Measurements from ENCODE around the gene TNFRSF21.

DNA sequence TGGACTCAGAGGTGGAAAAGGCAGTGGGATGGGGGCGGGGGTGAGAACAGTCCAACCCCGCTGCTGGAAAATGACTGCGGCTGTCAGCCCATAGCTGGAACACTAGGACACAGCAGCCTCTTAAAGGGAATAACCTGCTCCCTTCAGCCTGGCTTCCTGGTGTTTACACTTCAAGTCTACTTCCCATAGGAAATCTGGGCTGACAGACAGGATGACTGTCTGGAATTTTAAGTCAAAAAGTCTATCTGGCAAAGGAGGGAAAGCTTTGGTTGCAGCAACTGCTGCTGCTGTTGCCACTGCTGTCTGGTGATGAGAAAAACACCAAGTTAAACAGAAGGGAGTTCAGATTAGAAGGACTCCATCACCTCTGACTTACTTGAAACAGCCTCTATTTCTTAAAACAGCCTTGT is 44.9 kb downstream of the TNFRSF21 start:
- no peak for TF ChIP-seq YY1 (IDR thresholded peaks at IDR 0.05; ENCODE audit: low read depth)
- no peak for TF ChIP-seq EP300 (IDR thresholded peaks at IDR 0.05; ENCODE audit: borderline replicate concordance)
- no peak for TF ChIP-seq CREB1 (IDR thresholded peaks at IDR 0.05; ENCODE audit: low read depth)
- TF ChIP-seq TAF1 (IDR thresholded peaks at IDR 0.05; ENCODE audit: low read depth) = no peak
- TF ChIP-seq FOXM1 (IDR thresholded peaks at IDR 0.05; ENCODE audit: borderline replicate concordance, low read depth) = no peak
- TF ChIP-seq NFIC (IDR thresholded peaks at IDR 0.05) = no peak
- TF ChIP-seq, protein P1, sequence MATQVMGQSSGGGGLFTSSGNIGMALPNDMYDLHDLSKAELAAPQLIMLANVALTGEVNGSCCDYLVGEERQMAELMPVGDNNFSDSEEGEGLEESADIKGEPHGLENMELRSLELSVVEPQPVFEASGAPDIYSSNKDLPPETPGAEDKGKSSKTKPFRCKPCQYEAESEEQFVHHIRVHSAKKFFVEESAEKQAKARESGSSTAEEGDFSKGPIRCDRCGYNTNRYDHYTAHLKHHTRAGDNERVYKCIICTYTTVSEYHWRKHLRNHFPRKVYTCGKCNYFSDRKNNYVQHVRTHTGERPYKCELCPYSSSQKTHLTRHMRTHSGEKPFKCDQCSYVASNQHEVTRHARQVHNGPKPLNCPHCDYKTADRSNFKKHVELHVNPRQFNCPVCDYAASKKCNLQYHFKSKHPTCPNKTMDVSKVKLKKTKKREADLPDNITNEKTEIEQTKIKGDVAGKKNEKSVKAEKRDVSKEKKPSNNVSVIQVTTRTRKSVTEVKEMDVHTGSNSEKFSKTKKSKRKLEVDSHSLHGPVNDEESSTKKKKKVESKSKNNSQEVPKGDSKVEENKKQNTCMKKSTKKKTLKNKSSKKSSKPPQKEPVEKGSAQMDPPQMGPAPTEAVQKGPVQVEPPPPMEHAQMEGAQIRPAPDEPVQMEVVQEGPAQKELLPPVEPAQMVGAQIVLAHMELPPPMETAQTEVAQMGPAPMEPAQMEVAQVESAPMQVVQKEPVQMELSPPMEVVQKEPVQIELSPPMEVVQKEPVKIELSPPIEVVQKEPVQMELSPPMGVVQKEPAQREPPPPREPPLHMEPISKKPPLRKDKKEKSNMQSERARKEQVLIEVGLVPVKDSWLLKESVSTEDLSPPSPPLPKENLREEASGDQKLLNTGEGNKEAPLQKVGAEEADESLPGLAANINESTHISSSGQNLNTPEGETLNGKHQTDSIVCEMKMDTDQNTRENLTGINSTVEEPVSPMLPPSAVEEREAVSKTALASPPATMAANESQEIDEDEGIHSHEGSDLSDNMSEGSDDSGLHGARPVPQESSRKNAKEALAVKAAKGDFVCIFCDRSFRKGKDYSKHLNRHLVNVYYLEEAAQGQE (IDR thresholded peaks at IDR 0.05; ENCODE audit: low read depth) = no peak

Measured in Ishikawa (cell line).